Parathyroid adenoma (tissue), 2 donors: ENCODE results near the gene ACIN1.

Experiments used
- H2AFZ ChIP-seq: fragments of 300-600 bp; sonication (generic); one replicate; pipeline ENCODE4 v1.7.0; 2017; ENCODE audit warnings: antibody characterized with exemption, mild to moderate bottlenecking
- H3K27ac ChIP-seq: fragments of 300-600 bp; sonication (generic); one replicate; pipeline ENCODE4 v1.7.0; 2017
- H3K27me3 ChIP-seq: fragments of 300-600 bp; sonication (generic); one replicate; pipeline ENCODE4 v1.7.0; 2017; ENCODE audit warnings: low read length; ENCODE audit not compliant: control insufficient read depth, insufficient read depth
- H3K36me3 ChIP-seq: fragments of 300-600 bp; sonication (generic); one replicate; pipeline ENCODE4 v1.7.0; 2017; ENCODE audit warnings: low read length; ENCODE audit not compliant: control insufficient read depth, insufficient read depth
- H3K4me1 ChIP-seq: fragments of 300-600 bp; sonication (generic); one replicate; pipeline ENCODE4 v1.7.0; 2017; ENCODE audit warnings: control low read depth
- H3K4me2 ChIP-seq: fragments of 300-600 bp; sonication (generic); one replicate; pipeline ENCODE4 v1.7.0; 2017; ENCODE audit warnings: low read length
- H3K4me3 ChIP-seq: fragments of 300-600 bp; sonication (generic); one replicate; pipeline ENCODE4 v1.7.0; 2017; ENCODE audit warnings: low read depth, low read length
- H3K79me2 ChIP-seq: fragments of 300-600 bp; sonication (generic); one replicate; pipeline ENCODE4 v1.7.0; 2017; ENCODE audit warnings: control low read depth
- H3K9ac ChIP-seq: fragments of 300-600 bp; sonication (generic); one replicate; pipeline ENCODE4 v1.7.0; 2017; ENCODE audit warnings: mild to moderate bottlenecking
- H3K9me3 ChIP-seq: fragments of 300-600 bp; sonication (generic); one replicate; pipeline ENCODE4 v1.7.0; 2017; ENCODE audit warnings: low read length; ENCODE audit not compliant: control insufficient read depth
- TF ChIP-seq, protein P1 (sequence below): fragments of 300-600 bp; sonication (generic); IDR thresholded peaks from one replicate; pipeline ENCODE4 v1.7.0; 2017; ENCODE audit warnings: antibody characterized with exemption, mild to moderate bottlenecking
- donor health status: primary hyperparathyroidism.

ACIN1 gene

DNA sequence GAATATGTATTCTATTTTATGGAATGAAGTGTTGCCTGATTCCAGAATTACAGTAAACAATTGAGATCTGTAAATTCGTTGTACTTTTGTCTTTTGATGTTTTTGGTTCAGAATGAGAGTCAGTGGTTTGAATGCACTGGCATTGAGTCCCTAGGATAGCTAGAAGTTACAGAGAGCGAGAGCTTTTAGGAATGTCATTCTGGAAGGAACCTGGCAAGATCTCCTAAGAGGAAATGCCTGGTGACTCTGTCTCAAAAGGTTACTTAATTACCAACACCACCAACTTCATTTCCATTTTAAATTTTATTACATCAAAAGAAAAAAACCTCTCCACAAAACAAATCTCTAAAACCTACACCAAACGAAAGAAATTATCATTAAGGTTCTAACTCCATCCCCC lies 30.1 kb upstream of the ACIN1 start:
- Histone ChIP-seq H3K27me3 (no peaks in the 10 kb centered on the region), H3K9ac (no peak overlapping the region), H3K79me2 (peaks cover 4% of the 10 kb centered on the region), H3K27ac (peak overlapping the region; percentile 100), H2AFZ (no peak overlapping the region), H3K36me3 (no peaks in the 10 kb centered on the region), H3K4me1 (peaks cover 72% of the 10 kb centered on the region), H3K4me2 (no peak overlapping the region), H3K9me3 (no peaks in the 10 kb centered on the region), H3K4me3 (no peak overlapping the region)
- TF ChIP-seq, protein P1, sequence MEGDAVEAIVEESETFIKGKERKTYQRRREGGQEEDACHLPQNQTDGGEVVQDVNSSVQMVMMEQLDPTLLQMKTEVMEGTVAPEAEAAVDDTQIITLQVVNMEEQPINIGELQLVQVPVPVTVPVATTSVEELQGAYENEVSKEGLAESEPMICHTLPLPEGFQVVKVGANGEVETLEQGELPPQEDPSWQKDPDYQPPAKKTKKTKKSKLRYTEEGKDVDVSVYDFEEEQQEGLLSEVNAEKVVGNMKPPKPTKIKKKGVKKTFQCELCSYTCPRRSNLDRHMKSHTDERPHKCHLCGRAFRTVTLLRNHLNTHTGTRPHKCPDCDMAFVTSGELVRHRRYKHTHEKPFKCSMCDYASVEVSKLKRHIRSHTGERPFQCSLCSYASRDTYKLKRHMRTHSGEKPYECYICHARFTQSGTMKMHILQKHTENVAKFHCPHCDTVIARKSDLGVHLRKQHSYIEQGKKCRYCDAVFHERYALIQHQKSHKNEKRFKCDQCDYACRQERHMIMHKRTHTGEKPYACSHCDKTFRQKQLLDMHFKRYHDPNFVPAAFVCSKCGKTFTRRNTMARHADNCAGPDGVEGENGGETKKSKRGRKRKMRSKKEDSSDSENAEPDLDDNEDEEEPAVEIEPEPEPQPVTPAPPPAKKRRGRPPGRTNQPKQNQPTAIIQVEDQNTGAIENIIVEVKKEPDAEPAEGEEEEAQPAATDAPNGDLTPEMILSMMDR: no peak

DNA sequence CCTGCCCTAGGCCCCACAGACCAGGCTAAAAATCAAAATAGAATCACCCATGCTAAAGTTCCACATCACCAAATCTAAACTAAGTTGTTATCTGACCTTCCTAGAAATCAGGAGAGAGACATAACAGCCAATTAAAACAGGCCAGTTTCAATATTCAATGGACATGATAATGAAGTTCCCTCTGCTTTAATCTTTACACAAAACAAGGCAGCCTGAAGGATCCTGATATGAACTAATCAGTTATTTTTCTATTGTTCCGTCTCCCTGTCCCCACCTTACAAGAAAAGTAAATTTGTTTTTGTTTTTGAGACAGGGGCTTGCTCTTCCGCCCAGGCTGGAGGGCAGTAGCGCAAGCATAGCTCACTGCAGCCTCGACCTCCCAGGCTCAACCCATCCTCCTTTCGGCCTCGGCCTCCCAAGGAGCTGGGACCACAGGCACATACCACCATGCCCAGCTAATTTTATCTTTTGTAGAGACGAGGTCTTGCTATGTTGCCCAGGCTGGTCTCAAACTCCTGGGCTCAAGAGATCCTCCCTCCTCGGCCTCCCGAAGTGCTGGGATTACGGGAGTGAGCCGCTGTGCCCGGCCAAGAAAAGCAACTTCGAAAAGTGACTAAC lies 29.5 kb upstream of the ACIN1 start:
- Histone ChIP-seq H3K36me3 (no peaks in the 10 kb centered on the region), H3K27ac (peak overlapping the region; percentile 100), H3K4me2 (no peak overlapping the region), H3K4me3 (no peak overlapping the region), H3K4me1 (peaks cover 67% of the 10 kb centered on the region), H3K9ac (no peak overlapping the region), H3K79me2 (peaks cover 4% of the 10 kb centered on the region), H2AFZ (no peak overlapping the region), H3K9me3 (no peaks in the 10 kb centered on the region), H3K27me3 (no peaks in the 10 kb centered on the region)
- TF ChIP-seq, protein P1: no peak

DNA sequence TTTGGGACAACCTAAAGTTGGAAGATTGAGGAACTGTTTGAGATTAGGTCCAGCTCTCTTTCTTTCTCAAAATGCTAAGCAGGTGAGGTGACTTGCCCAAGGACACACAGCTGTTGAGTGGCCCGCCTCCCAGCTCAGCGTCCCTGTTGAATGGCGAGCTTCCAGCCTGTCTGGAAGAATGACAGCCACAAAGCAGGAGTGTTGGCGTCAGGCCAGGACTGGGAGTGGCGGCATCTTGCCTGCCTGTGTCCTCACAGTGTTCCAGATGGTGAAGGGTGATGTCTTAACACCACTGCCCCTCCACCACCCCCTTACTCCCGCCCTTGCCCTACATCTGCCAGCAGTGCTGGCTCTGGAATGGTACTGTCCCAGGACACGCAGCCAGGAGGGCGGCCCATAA lies 28.5 kb upstream of the ACIN1 start:
- peak overlapping the region; percentile 100 for H3K27ac ChIP-seq
- no peaks in the 10 kb centered on the region for H3K79me2 ChIP-seq
- H3K9ac ChIP-seq: no peak overlapping the region
- TF ChIP-seq, protein P1: no peak
- H3K4me3 ChIP-seq: no peak overlapping the region
- no peaks in the 10 kb centered on the region for H3K36me3 ChIP-seq
- no peaks in the 10 kb centered on the region for H3K9me3 ChIP-seq
- H3K4me2 ChIP-seq: no peak overlapping the region
- H3K27me3 ChIP-seq: no peaks in the 10 kb centered on the region
- H2AFZ ChIP-seq: no peak overlapping the region
- H3K4me1 ChIP-seq: peaks cover 60% of the 10 kb centered on the region

DNA sequence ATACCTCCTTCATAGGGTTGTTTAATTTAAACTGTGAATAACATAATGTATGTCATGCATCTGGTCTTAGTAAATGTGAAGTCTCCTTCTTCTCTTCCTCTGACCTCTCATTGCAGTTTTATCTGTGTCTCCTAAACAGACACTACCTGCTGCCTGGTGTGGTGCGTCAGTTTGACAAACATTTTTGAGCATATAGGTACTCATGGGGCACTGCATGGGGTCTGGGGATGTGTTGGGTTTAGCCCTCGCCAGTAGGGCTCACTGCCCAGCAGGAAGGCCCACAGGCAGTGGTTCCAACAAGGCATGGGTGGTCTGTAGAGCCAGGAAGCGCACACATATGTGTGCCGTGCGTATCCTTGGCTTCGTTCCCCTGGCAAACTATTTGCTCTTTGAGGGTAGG lies 27.1 kb upstream of the ACIN1 start:
- H3K79me2 ChIP-seq: no peaks in the 10 kb centered on the region
- no peaks in the 10 kb centered on the region for H3K27me3 ChIP-seq
- no peaks in the 10 kb centered on the region for H3K36me3 ChIP-seq
- H3K27ac ChIP-seq: peak overlapping the region; percentile 100
- peak overlapping the region; percentile 55 for H3K9ac ChIP-seq
- peak overlapping the region; percentile 59 for H3K4me2 ChIP-seq
- H2AFZ ChIP-seq: peak overlapping the region; percentile 71
- peaks cover 59% of the 10 kb centered on the region for H3K4me1 ChIP-seq
- H3K4me3 ChIP-seq: peak overlapping the region; percentile 45
- no peaks in the 10 kb centered on the region for H3K9me3 ChIP-seq
- TF ChIP-seq, protein P1: no peak

DNA sequence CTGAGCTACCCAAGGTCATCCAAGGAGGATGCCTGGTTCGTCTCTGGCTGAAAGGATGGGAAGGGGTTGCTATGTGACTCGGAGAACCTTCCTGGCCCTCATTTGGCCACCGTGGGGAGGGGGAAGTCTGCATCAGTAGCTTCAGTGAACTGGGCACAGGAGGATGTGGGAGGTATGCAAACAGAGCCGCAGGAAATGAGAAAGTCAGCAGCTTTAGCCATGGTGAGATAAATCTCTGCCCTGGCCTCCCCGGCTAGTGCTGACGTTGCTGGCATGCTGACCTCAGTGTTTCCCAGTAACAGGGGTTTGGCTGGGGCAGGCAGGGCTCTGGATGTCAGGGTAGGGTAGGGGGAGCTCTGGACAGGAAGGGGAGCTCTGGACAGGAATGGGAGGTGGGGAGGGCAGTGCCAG lies 26.4 kb upstream of the ACIN1 start:
- TF ChIP-seq, protein P1: no peak
- peak overlapping the region; percentile 59 for H3K4me2 ChIP-seq
- H3K9ac ChIP-seq: peak overlapping the region; percentile 22
- H3K36me3 ChIP-seq: no peaks in the 10 kb centered on the region
- peak overlapping the region; percentile 71 for H2AFZ ChIP-seq
- H3K27me3 ChIP-seq: no peaks in the 10 kb centered on the region
- peaks cover 52% of the 10 kb centered on the region for H3K4me1 ChIP-seq
- no peaks in the 10 kb centered on the region for H3K9me3 ChIP-seq
- H3K79me2 ChIP-seq: no peaks in the 10 kb centered on the region
- peak overlapping the region; percentile 45 for H3K4me3 ChIP-seq
- peak overlapping the region; percentile 100 for H3K27ac ChIP-seq
